HG03064 (cell line): Measurements from ENCODE around the gene PRB3.

ENCODE experiments used
- ATAC-seq: cut with Tn5 transposase; IDR thresholded peaks from one replicate; pipeline ENCODE4 v1.9.1; 2021; ENCODE audit warnings: low read depth; ENCODE audit not compliant: unreplicated experiment

The PRB3 gene

DNA sequence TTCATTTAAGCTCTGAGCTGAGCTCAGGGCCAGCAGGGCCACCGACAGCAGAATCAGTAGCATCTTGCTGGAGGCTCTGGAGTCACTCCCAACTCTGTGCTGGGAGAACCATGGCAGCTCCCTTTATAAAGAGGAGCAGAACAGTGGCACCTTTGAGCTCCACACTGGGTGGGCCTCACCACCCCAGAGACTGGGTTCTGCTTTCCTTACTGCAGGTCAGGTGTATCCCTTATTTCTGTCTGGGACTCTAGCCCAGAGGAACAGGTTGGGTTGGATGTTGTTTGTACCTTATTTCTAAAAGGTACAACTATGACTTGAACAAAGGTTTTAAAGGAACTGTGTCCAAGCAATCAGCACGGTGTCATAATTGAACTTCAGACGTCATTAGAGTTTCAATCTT lies at the start of gene PRB3:
TSS of gene PRB3 (minus strand) at position 101 of the 400 bp plus-strand sequence. CDS start at position 63, 38 bp downstream.
- no peak for ATAC-seq

DNA sequence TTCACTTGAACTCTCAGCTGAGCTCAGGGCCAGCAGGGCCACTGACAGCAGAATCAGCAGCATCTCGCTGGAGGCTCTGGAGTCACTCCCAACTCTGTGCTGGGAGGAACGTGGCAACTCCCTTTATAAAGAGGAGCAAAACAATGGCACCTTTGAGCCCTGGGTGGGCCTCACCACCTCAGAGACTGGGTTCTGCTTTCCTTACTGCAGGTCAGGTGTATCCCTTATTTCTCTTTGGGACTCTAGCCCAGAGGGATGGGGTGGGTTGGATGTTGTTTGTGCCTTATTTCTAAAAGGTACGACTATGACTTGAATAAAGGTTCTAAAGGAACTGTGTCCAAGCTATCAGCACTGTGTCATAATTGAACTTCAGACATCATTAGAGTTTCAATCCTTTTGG lies 40.8 kb upstream of the PRB3 start, which contains the start of gene PRB4:
TSS of gene PRB4 (minus strand) at position 101 of the 400 bp plus-strand sequence. CDS start at position 63, 38 bp downstream.
- ATAC-seq: no peak

DNA sequence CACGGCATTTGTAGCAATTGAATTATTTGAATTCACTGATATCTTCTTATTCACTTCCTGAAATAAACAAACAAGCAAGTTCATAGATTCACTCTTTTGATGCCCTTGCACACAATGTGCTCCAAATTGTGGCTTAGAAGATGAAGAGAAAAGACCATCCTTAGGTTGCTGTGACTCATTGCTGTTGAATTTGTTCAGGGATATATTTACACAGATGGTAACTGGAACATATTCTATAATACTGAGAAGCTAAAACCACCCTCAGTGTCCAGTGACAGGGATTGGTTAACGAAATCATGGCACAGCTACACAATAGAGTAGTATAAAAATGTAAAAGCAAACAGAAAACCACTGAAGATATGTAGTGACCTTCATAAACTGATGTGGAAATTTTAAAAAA lies 37.6 kb upstream of the PRB3 start:
- ATAC-seq: no peak

GRCh38 chr12:11273449-11273848 lies 3.9 kb upstream of the PRB3 start:
- no peak for ATAC-seq

- no peak for ATAC-seq
These were observed 5.0 kb downstream of the PRB3 start for GRCh38 chr12:11264501-11264900.

DNA sequence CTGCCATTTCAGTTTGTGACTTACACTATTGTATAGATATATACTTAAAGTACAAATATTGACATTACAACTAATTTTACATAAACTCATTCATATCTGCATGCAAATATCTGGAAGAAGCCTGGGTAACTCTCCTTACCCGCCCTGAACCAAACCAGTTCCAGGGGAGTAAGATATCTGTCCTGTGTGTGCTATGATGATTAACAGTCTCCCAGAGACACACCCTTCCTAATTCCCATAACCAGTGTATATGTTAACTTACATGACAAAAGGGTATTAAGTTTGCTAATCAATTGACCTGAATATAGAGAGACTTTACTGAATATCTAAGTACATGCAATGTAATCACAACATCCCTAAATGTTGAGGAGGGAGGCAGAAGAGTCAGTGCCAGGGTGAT lies 23.0 kb downstream of the PRB3 start:
- no peak for ATAC-seq

DNA sequence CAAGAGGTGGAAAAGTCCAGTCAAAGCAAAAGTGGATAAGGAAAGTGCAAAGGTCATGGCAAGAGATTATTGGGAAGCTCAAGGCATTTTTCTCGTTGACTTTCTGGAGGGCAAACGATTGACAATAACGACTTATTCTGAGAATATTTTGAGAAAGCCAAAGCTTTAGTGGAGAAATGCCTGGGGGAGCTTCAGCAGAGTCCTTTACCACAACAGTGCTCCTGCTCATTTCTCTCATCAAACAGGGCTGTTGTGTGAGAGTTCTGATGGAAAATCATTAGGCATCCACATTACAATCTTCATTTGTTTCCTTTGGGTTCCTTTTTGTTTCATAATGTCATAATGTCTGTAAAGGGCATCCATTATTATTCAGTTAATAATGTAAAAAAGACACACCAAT lies 26.9 kb downstream of the PRB3 start:
- no peak for ATAC-seq

DNA sequence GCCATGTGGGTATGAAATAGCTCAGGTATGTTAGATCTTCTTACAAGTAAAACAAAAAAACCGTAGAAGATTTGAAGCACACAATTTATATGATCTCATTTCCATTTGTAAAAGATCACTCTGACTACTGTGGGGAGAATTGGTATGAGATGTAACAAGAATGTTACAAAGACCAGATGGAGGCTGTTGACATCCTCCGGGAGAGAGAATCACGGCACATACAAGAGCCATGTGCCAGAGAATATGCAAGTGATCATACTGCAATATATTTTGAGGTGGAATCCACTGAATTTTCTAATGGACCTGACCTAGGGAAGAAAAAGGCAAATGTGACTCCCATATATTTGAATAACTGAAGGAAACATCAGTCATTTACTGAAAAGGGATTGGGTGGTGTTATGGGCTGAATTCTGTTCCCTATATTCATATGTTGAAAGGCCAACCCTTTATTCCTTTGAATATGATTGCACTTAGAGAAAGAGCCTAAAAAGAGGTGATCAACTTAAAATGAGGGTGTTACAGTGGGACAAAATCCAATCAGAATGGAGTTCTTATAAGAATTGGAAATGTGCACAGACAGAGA lies 29.1 kb downstream of the PRB3 start:
- no peak for ATAC-seq

DNA sequence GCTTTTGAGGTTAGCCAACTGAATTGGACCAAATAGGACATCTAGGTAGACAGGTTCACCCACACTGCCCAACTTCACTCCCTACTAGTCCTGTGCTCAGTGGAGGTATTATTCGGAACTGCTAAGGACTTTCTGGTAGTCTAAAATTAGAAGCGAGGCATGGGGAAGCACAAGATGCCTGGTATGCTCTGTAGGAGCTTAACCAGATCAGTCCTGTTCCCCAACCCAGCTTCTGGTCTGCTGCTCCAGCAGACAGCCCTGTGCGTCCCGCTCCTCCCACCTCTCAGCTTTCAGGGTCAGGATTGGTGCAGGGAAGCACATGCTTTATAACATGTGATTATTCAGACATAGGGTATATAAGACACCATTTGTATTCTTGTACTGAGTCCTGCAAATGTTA lies 31.2 kb downstream of the PRB3 start:
- no peak for ATAC-seq

DNA sequence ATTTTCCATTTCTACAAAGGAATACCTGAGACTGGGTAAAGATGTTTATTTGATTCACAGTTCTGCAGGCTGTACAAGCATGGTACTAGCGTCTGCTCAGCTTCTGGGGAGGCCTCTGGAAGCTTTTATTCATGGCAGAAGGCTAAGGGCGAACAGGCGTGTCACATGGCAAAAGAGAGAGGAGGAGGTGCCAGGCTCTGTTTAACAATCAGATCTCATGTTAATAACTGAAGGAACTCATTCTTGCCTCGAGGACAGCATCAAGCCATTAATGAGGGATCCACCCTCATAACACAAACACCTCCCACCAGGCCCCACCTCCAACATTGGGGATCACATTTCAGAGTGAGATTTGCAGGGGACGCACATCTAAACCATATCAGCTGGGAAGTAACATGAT lies 36.0 kb downstream of the PRB3 start:
- ATAC-seq: no peak

DNA sequence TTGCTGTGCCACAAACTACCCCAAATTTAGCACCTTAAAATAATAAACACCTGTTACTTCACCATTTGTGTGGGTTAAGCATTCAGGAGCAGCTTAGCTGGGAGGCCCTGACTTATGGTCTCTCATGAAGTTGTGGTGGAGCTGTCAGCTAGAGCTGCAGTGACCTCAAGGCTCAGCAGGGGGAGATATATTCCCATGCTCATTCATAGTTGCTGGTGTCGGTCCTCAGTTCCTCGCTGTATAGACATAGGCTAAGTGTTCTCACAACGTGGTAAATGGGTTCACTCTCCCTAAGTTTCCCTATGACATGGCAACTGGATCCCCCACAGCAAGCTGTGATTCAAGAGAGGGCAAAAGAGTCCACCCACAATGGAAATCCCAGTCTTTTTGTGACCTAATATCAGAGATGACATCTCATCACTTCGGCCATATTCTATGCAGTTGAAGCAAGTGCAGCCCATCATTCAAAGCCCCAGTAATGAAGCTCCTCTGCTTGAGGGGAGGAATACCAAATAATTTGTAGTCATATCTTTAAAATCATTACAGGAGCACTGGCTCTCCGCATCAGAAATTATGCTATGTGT lies 41.1 kb downstream of the PRB3 start:
- ATAC-seq: no peak

GRCh38 chr12:11227373-11227772 lies 42.1 kb downstream of the PRB3 start:
- no peak for ATAC-seq
